Testis (tissue), 2 donors: Measurements from ENCODE around the gene MAP2K5.
"Not testable (repeated sequence)": the region's sequence is repeated elsewhere in the genome, so short reads cannot be mapped to it uniquely, and the experiment has no call there.

Experiments used
- CTCF ChIP-seq, 3 experiments: fragments of 450-650 bp in 2 of 3; fragments of 200-600 bp in 1 of 3; sonication (generic) in 1 of 3; IDR thresholded peaks; one replicate each; pipeline ENCODE4 v1.5.1; 2016 to 2019; ENCODE audit warnings: antibody characterized with exemption in 3 of 3, mild to moderate bottlenecking in 2 of 3, moderate library complexity in 1 of 3
- POLR2A ChIP-seq: fragments of 450-650 bp; IDR thresholded peaks from one replicate; pipeline ENCODE4 v1.6.1; 2017; ENCODE audit warnings: antibody characterized with exemption, mild to moderate bottlenecking, moderate library complexity

GRCh38 chr15:67615131-67615534 is 72.6 kb downstream of the MAP2K5 start:
- TF ChIP-seq CTCF (IDR thresholded peaks at IDR 0.05); POLR2A: not testable (repeated sequence)
